ENCODE data around the gene HBP1. TPM values are rescaled to one million over a fixed set of nuclear protein-coding genes. Genes with fewer than 3 reads are reported as not detected.

HBP1 gene
- polyA plus RNA-seq, 3 donors = 41.2 to 52.9 (median 44.7) TPM

DNA sequence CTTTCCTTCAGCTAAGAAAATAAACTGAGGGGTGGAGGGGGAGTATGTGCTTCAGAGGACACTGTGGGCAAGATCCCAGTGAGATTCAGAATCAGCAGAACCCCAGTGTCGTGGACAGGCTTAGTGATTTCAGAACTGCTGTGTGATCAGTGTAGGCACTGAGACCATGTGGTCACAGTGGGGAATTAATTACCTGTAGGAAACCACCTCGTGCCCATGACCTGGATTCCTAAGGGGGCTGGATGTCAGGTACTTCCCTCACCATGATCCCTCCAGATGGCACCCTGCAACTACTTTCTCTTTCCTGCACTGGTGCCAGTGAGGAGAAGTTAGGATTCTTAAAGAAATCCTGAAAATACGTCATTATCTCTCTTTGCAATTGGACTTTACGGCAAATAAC lies 64.4 kb downstream of the HBP1 start:
- Histone ChIP-seq H3K4me2 (replicated peaks; ENCODE audit: extremely low read depth, low read length, poor library complexity, severe bottlenecking) (no peak overlapping the region), H2AFZ (ENCODE audit: insufficient read depth, low read depth, low read length, poor library complexity, severe bottlenecking) (no peak overlapping the region), H3K36me3 (replicated peaks in 1 of 2; ENCODE audit: control insufficient read depth in 1 of 2, insufficient read depth in 2 of 2, low read length in 2 of 2) (peaks cover 14 to 58% of the 10 kb centered on the region in 2 donors), H3K4me3 (replicated peaks in 1 of 3; ENCODE audit: low read depth in 2 of 3, low read length in 3 of 3) (no peak overlapping the region), H3K9me3 (replicated peaks in 1 of 2; ENCODE audit: control insufficient read depth in 1 of 2, insufficient read depth in 1 of 2, low read length in 2 of 2) (no peaks in the 10 kb centered on the region), H4K20me1 (ENCODE audit: insufficient read depth, low read length) (no peaks in the 10 kb centered on the region), H3K79me2 (ENCODE audit: insufficient read depth, low read length) (no peaks in the 10 kb centered on the region), H3K4me1 (ENCODE audit: control insufficient read depth in 1 of 2, insufficient read depth in 2 of 2, low read length in 2 of 2) (no peaks in the 10 kb centered on the region), H3K27me3 (ENCODE audit: control insufficient read depth in 2 of 2, insufficient read depth in 2 of 2, low read length in 2 of 2) (no peaks in the 10 kb centered on the region), H3K9ac (ENCODE audit: insufficient read depth, low read length, poor library complexity, severe bottlenecking) (no peak overlapping the region), H3K27ac (ENCODE audit: low read depth in 1 of 2, low read length in 2 of 2) (no peak overlapping the region)
- Mint-ChIP-seq H3K36me3 (peaks cover 30 to 38% of the 10 kb centered on the region in 2 donors), H3K27ac (no peak overlapping the region), H3K4me1 (no peaks in the 10 kb centered on the region), H3K9me3 (no peaks in the 10 kb centered on the region), H3K27me3 (ENCODE audit: low read depth in 3 of 3) (peaks cover 0 to 1% (median 0%) of the 10 kb centered on the region in 3 donors), H3K4me3 (no peak overlapping the region)
- no CpG with 5 or more reads among the region's 4 CpGs for WGBS (ENCODE audit: insufficient coverage)
- TF ChIP-seq, protein P1, sequence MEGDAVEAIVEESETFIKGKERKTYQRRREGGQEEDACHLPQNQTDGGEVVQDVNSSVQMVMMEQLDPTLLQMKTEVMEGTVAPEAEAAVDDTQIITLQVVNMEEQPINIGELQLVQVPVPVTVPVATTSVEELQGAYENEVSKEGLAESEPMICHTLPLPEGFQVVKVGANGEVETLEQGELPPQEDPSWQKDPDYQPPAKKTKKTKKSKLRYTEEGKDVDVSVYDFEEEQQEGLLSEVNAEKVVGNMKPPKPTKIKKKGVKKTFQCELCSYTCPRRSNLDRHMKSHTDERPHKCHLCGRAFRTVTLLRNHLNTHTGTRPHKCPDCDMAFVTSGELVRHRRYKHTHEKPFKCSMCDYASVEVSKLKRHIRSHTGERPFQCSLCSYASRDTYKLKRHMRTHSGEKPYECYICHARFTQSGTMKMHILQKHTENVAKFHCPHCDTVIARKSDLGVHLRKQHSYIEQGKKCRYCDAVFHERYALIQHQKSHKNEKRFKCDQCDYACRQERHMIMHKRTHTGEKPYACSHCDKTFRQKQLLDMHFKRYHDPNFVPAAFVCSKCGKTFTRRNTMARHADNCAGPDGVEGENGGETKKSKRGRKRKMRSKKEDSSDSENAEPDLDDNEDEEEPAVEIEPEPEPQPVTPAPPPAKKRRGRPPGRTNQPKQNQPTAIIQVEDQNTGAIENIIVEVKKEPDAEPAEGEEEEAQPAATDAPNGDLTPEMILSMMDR (IDR thresholded peaks at IDR 0.05) = no peak
- intact Hi-C loops (cut with micrococcal nuclease) = no loop called here
- DNase-seq = no peak

- H3K4me1 ChIP-seq (ENCODE audit: control insufficient read depth in 1 of 2, insufficient read depth in 2 of 2, low read length in 2 of 2) = no peaks in the 10 kb centered on the region
- intact Hi-C loops (cut with micrococcal nuclease) = no loop called here
- Mint-ChIP-seq H3K4me3 (no peak overlapping the region), H3K27ac (no peak overlapping the region), H3K9me3 (no peaks in the 10 kb centered on the region), H3K36me3 (peaks cover 26 to 38% of the 10 kb centered on the region in 2 donors), H3K4me1 (no peaks in the 10 kb centered on the region), H3K27me3 (ENCODE audit: low read depth in 3 of 3) (peaks cover 0 to 1% (median 0%) of the 10 kb centered on the region in 3 donors)
- H3K79me2 ChIP-seq (ENCODE audit: insufficient read depth, low read length) = no peaks in the 10 kb centered on the region
- no peak overlapping the region for H2AFZ ChIP-seq (ENCODE audit: insufficient read depth, low read depth, low read length, poor library complexity, severe bottlenecking)
- H3K9me3 ChIP-seq (replicated peaks in 1 of 2; ENCODE audit: control insufficient read depth in 1 of 2, insufficient read depth in 1 of 2, low read length in 2 of 2) = no peaks in the 10 kb centered on the region
- no peak overlapping the region for H3K4me2 ChIP-seq (replicated peaks; ENCODE audit: extremely low read depth, low read length, poor library complexity, severe bottlenecking)
- TF ChIP-seq, protein P1 (IDR thresholded peaks at IDR 0.05) = no peak
- peaks cover 14 to 50% of the 10 kb centered on the region in 2 donors for H3K36me3 ChIP-seq (replicated peaks in 1 of 2; ENCODE audit: control insufficient read depth in 1 of 2, insufficient read depth in 2 of 2, low read length in 2 of 2)
- no peak for DNase-seq
- no peaks in the 10 kb centered on the region for H3K27me3 ChIP-seq (ENCODE audit: control insufficient read depth in 2 of 2, insufficient read depth in 2 of 2, low read length in 2 of 2)
- H4K20me1 ChIP-seq (ENCODE audit: insufficient read depth, low read length) = no peaks in the 10 kb centered on the region
- no CpG with 5 or more reads among the region's 1 CpG for WGBS (ENCODE audit: insufficient coverage)
- H3K9ac ChIP-seq (ENCODE audit: insufficient read depth, low read length, poor library complexity, severe bottlenecking) = no peak overlapping the region
- no peak overlapping the region for H3K27ac ChIP-seq (ENCODE audit: low read depth in 1 of 2, low read length in 2 of 2)
- no peak overlapping the region for H3K4me3 ChIP-seq (replicated peaks in 1 of 3; ENCODE audit: low read depth in 2 of 3, low read length in 3 of 3)
Measured at GRCh38 chr7:107233981-107234380, 65.2 kb downstream of the HBP1 start.
